Epithelial cell of proximal tubule (primary cell): Measurements from ENCODE around the gene SIRPD. TPM values are rescaled to one million over a fixed set of nuclear protein-coding genes. Genes with fewer than 3 reads are reported as not detected.
"Not testable (repeated sequence)": the region's sequence is repeated elsewhere in the genome, so short reads cannot be mapped to it uniquely, and the experiment has no call there.

Source experiments
- DNase-seq: peaks from one replicate; pipeline ENCODE4 v3.0.0-alpha.2; 2011; ENCODE audit warnings: low read depth
- H3K4me3 ChIP-seq: 2 replicates; pipeline ENCODE4 v1.5.1; 2011; ENCODE audit warnings: low read depth, mild to moderate bottlenecking, low read length
- total RNA-seq: library from RNA; depleted of rRNA; stranded (reverse); fragments of >200 nt; gene quantifications from 2 replicates; pipeline ENCODE4 v1.2.3, GENCODE V29; 2015
- TF ChIP-seq, protein P1 (sequence below): conservative IDR thresholded peaks from 2 replicates; pipeline ENCODE4 v1.5.1; 2012; ENCODE audit warnings: low read depth, mild to moderate bottlenecking, low read length

SIRPD gene
- total RNA-seq, 1 donor from 2014 or later = not detected

GRCh38 chr20:1577906-1578305 lies 20.4 kb upstream of the SIRPD start:
- TF ChIP-seq, protein P1, sequence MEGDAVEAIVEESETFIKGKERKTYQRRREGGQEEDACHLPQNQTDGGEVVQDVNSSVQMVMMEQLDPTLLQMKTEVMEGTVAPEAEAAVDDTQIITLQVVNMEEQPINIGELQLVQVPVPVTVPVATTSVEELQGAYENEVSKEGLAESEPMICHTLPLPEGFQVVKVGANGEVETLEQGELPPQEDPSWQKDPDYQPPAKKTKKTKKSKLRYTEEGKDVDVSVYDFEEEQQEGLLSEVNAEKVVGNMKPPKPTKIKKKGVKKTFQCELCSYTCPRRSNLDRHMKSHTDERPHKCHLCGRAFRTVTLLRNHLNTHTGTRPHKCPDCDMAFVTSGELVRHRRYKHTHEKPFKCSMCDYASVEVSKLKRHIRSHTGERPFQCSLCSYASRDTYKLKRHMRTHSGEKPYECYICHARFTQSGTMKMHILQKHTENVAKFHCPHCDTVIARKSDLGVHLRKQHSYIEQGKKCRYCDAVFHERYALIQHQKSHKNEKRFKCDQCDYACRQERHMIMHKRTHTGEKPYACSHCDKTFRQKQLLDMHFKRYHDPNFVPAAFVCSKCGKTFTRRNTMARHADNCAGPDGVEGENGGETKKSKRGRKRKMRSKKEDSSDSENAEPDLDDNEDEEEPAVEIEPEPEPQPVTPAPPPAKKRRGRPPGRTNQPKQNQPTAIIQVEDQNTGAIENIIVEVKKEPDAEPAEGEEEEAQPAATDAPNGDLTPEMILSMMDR = no peak
- no peak overlapping the region for H3K4me3 ChIP-seq
- no peak for DNase-seq

- not testable (repeated sequence) for H3K4me3 ChIP-seq, DNase-seq
Measured at GRCh38 chr20:1577313-1577712, 19.8 kb upstream of the SIRPD start.

- no peak for DNase-seq
- TF ChIP-seq, protein P1 = no peak
- no peak overlapping the region for H3K4me3 ChIP-seq
Measured at GRCh38 chr20:1576641-1577040, 19.1 kb upstream of the SIRPD start.

DNA sequence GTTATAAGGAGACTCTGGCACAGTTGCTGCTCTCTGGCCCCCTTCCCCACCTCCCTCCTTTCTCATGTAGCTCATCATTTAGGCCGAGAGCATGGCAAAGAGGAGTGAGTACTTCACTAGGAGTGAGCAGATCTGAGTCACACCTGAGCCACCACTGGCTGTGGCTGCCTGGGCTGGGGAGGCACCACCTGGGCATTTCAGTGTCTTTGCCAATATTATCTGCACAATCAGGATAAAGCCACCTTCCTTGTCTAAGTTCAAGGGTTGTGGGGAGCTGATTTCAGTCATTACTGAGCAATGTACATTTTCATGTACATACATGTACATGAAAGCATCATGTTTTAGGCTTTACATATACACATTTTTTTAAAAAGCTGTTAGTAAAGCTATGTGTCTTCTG lies 18.5 kb upstream of the SIRPD start:
- H3K4me3 ChIP-seq, DNase-seq: not testable (repeated sequence)

DNA sequence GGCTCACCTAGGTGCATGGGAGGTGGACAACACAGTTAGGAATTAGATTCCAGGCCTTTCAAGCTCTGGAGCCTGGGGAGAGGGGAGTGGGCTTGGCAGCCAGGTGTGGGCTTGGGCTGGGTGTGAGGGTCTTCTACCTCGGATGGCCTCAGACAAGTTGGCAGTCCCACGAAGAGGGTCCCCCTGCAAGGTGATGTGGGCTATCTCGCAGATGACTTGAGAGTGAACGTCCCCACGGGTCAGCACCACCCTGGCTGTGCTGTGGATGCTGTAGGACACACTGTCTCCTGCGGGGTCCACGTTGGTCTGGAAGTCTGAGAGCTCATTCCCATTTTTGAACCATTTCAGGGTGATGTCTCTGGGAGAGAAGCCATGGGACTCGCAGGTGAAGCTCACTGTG lies 14.1 kb upstream of the SIRPD start:
- not testable (repeated sequence) for H3K4me3 ChIP-seq, DNase-seq

- DNase-seq = no peak
- no peak overlapping the region for H3K4me3 ChIP-seq
- TF ChIP-seq, protein P1 = no peak
Measured at GRCh38 chr20:1569415-1569881, 11.9 kb upstream of the SIRPD start.

DNA sequence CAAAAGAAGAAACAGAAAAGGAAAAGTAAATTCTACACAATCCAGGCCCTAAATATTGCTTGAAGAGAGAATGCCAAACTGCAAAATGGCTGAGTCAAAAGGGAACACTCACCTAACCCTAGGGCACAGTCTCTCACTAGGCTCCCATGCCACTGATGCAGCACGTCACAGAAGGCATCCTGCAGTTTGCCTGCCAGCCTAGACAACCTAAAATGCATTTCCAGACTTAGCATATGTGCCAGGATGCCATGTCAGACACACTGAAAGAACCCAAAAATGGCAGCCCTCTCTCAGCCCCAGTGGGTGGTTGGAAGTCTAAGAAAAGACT lies 10.6 kb upstream of the SIRPD start:
- H3K4me3 ChIP-seq = no peak overlapping the region
- DNase-seq = no peak
- TF ChIP-seq, protein P1 = no peak

- TF ChIP-seq, protein P1 = no peak
- H3K4me3 ChIP-seq = no peak overlapping the region
- peak; percentile 99 for DNase-seq
Measured at GRCh38 chr20:1567392-1568162, 10.1 kb upstream of the SIRPD start.
